K562 (cell line): ENCODE data around the gene PRDX3. TPM values are rescaled to one million over a fixed set of nuclear protein-coding genes. Genes with fewer than 3 reads are reported as not detected.

Experiments
- ATAC-seq: fragments of 200-7000 bp; cut with Tn5 transposase; 3 replicates; pipeline ENCODE4 v1.9.1; 2020; ENCODE audit warnings: moderate library complexity
- BruUV-seq: library from RNA; stranded (reverse); fragments of 400-500 nt; replicated peaks from 2 replicates; lab custom pipeline; 2021; lab: Mats Ljungman, UMichigan
- CTCF ChIA-PET: fragments of 300-600 bp; formaldehyde crosslinking; extraction: SDS; loops from one replicate; lab custom pipeline; 2021; ENCODE audit warnings: low intra/inter-chr PET ratio; lab: Yijun Ruan, JAX
- POLR2A ChIA-PET: fragments of 300-600, 350-650 bp; sonication (Branson Sonifier 250); formaldehyde crosslinking; extraction: SDS; loops from one replicate; lab custom pipeline; 2021; ENCODE audit warnings: antibody characterized with exemption, inconsistent platforms; lab: Yijun Ruan, JAX
- DNase-seq, 4 experiments: peaks; one replicate each; pipeline versions ENCODE4 v3.0.0 to v3.0.0-alpha.2; 2011 to 2018; ENCODE audit warnings: low spot score in 3 of 4, mixed read lengths in 3 of 4; ENCODE audit errors: extremely low read depth in 1 of 4
- FAIRE-seq: peaks from 2 replicates; lab custom pipeline; 2011; peaks lifted over from hg19 to GRCh38; lab: Jason Lieb, UNC
- H2AFZ ChIP-seq: 2 replicates; pipeline ENCODE4 v1.6.0; 2011; ENCODE audit warnings: low read depth, low read length, control low read depth, inconsistent platforms
- H3K27ac ChIP-seq: fragments of 200-600 bp; 3 replicates; pipeline ENCODE4 v1.8.0; 2011; ENCODE audit warnings: low read depth, mild to moderate bottlenecking, control low read depth, inconsistent platforms, low read length, moderate library complexity, mixed read lengths; ENCODE audit errors: extremely low read depth
- H3K27me3 ChIP-seq, 2 experiments: fragments of 300-600 bp in 1 of 2; 2 replicates in 1 of 2; 3 replicates in 1 of 2; pipeline versions ENCODE4 v1.6.0 to v1.8.0; 2011; ENCODE audit warnings: inconsistent platforms in 2 of 2, low read length in 2 of 2, mild to moderate bottlenecking in 1 of 2, mixed read lengths in 1 of 2, moderate library complexity in 1 of 2; ENCODE audit not compliant: control insufficient read depth in 2 of 2, insufficient read depth in 2 of 2
- H3K36me3 ChIP-seq: fragments of 300-600 bp; 3 replicates; pipeline ENCODE4 v1.8.0; 2011; ENCODE audit warnings: mild to moderate bottlenecking, low read length, inconsistent platforms; ENCODE audit not compliant: control insufficient read depth, insufficient read depth
- H3K4me1 ChIP-seq, 2 experiments: fragments of 200-600 bp in 1 of 2; replicated peaks in 1 of 2; 2 replicates in 1 of 2; 3 replicates in 1 of 2; pipeline versions ENCODE4 v1.5.1 to v1.8.0; 2011; ENCODE audit warnings: inconsistent platforms in 2 of 2, low read length in 2 of 2, mild to moderate bottlenecking in 1 of 2, mixed read lengths in 1 of 2, moderate library complexity in 1 of 2; ENCODE audit not compliant: control insufficient read depth in 2 of 2, insufficient read depth in 2 of 2
- H3K4me2 ChIP-seq: 2 replicates; pipeline ENCODE4 v1.6.1; 2011; ENCODE audit warnings: low read length, control low read depth, inconsistent platforms, mixed read lengths; ENCODE audit not compliant: insufficient read depth
- H3K4me3 ChIP-seq: fragments of 200-600 bp; sonication (generic), shearing (Covaris generic); 2 replicates; pipeline ENCODE4 v1.5.1; 2016; ENCODE audit warnings: control low read depth, inconsistent platforms
- H3K79me2 ChIP-seq: fragments of 200-600 bp; 3 replicates; pipeline ENCODE4 v1.8.0; 2011; ENCODE audit warnings: low read length, inconsistent platforms; ENCODE audit not compliant: control insufficient read depth, insufficient read depth
- H3K9ac ChIP-seq, 2 experiments: 2 replicates each; pipeline versions ENCODE4 v1.6.0 to v1.6.1; 2011; ENCODE audit warnings: low read depth in 2 of 2, low read length in 2 of 2, control low read depth in 1 of 2, inconsistent platforms in 1 of 2, mild to moderate bottlenecking in 1 of 2, mixed read lengths in 1 of 2; ENCODE audit not compliant: insufficient read depth in 1 of 2
- H3K9me1 ChIP-seq: one replicate; pipeline ENCODE4 v1.6.0; 2011; ENCODE audit warnings: inconsistent platforms, mild to moderate bottlenecking, low read length, moderate library complexity; ENCODE audit not compliant: control insufficient read depth, insufficient read depth
- H3K9me3 ChIP-seq: replicated peaks from 2 replicates; pipeline ENCODE4 v1.5.1; 2011; ENCODE audit warnings: low read depth, low read length, inconsistent platforms; ENCODE audit not compliant: control insufficient read depth, insufficient read depth
- H4K20me1 ChIP-seq: replicated peaks from 2 replicates; pipeline ENCODE4 v1.6.1; 2011; ENCODE audit warnings: low read length, inconsistent platforms, mixed read lengths; ENCODE audit not compliant: control insufficient read depth, insufficient read depth
- HDAC1 ChIP-seq, 2 experiments: fragments of 450-650 bp; IDR thresholded peaks; 2 replicates each; pipeline ENCODE4 v1.6.1; 2016 to 2017; ENCODE audit warnings: inconsistent platforms in 1 of 2, mild to moderate bottlenecking in 1 of 2, moderate library complexity in 1 of 2
- MEIS2 ChIP-seq: fragments of 450-650 bp; IDR thresholded peaks from 2 replicates; pipeline ENCODE4 v1.6.1; 2014; ENCODE audit warnings: mild to moderate bottlenecking; ENCODE audit not compliant: partially characterized antibody
- RCOR1 ChIP-seq, 2 experiments: IDR thresholded peaks; 2 replicates each; pipeline ENCODE4 v1.6.1; 2012; ENCODE audit warnings: low read depth in 2 of 2, low read length in 2 of 2, borderline replicate concordance in 1 of 2, improper control_type of control experiment in 1 of 2
- WGBS: fragments of 100-300 bp; shearing (Covaris generic); methylation state at CpG from one replicate; pipeline ENCODE4 v1.1.6; 2016; ENCODE audit warnings: low coverage, mixed read lengths; ENCODE audit not compliant: insufficient coverage; ENCODE audit errors: missing lambda C conversion rate; 5-methylcytosine and 5-hydroxymethylcytosine counted together
- in situ Hi-C: fragments of 300-500 bp; cut with MboI; formaldehyde crosslinking; loops from 4 replicates; pipeline ENCODE4 v1.15.0; 2018; ENCODE audit warnings: inconsistent platforms, mixed read lengths
- intact Hi-C: fragments of 100-400 bp; cut with micrococcal nuclease; formaldehyde crosslinking; loops from 2 replicates; pipeline ENCODE4 v1.14.2; 2022
- polyA plus RNA-seq, 8 experiments: library from polyadenylated mRNA; depleted of rRNA in 4 of 8; stranded (reverse) in 5 of 8; unstranded in 3 of 8; fragments of >200 nt; fragmentation: Nextera tagmentation in 2 of 8; fragmentation: Illumina TruSeq in 1 of 8; extraction: Ambion mirVana in 2 of 8; extraction: Trizol in 1 of 8; gene quantifications; 2 replicates each; pipeline versions ENCODE4 v1.2.1 to v1.2.3, GENCODE V29; 2011 to 2014; ENCODE audit warnings: inconsistent platforms in 1 of 8, missing spikeins in 1 of 8
- total RNA-seq, 7 experiments: library from RNA; depleted of rRNA in 6 of 7; stranded (reverse); fragments of >200 nt in 6 of 7; fragmentation: Illumina TruSeq in 2 of 7; extraction: Trizol in 2 of 7; gene quantifications; 2 replicates each; pipeline versions ENCODE4 v1.2.1 to v1.2.3, GENCODE V29; 2011 to 2021; ENCODE audit warnings: low replicate concordance in 1 of 7
- TF ChIP-seq, protein P1 (sequence below): sonication (generic); formaldehyde crosslinking; IDR thresholded peaks from 2 replicates; pipeline ENCODE4 v1.8.0; 2022; ENCODE audit warnings: mild to moderate bottlenecking, low read depth, missing genetic modification reagents

The PRDX3 gene
- total and polyA plus RNA-seq, 9 of the 15 experiments (the other 6 are each of a cell fraction or from before 2014, with no cell fraction given): 122 to 994 (median 173) TPM

DNA sequence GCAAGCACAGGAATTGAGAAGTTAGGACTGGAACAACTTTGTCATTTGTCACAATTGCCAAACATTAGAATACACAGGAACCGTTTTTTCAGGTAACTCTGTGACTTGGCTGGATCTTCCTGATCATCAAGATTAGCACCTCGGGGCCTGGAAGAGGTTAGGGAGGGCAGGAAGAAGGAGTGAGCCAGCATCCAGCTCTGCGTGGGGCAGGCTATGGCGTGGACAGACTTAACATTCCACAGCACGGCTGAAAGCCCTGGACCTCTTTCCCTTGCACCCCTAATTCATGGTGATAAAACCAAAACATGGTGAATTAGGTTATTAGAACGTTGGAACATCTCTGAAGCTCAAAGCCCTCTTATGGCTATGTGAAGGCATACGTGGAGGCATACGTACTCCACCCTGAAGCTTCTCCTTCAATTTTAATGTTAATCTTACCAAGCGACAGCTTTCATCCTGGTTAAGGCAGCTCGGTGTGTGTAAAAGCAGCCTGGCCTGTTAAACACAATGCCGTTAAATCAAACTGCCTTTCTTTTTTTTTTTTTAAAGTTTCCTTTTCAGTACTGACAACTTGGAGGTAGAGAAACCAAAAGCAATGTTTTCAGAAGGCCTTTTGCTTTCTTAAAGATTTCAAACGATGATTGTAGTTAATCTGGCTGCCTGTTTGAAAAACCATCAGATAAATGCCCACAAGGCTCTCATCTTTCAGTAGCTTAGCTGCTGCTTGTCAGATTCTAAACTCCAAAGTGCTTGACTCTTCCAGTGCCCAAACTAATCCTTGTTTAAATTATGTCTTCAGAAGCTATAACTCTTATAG is 33.2 kb upstream of the PRDX3 start:
- no peaks in the 10 kb centered on the region for H4K20me1 ChIP-seq
- FAIRE-seq: no peak
- POLR2A ChIA-PET: interaction anchor here (0.6 to 0.7 kb wide), 2 partner anchors 153 to 214 kb away, joined by 3 to 4 read pairs; no protein-coding TSS in a partner anchor
- intact Hi-C loops: no loop called here
- H3K4me2 ChIP-seq: no peak overlapping the region
- no peaks in the 10 kb centered on the region for H3K79me2 ChIP-seq
- no peak overlapping the region for H3K4me3 ChIP-seq
- BruUV-seq: no TSS peak
- TF ChIP-seq RCOR1 (IDR thresholded peaks at IDR 0.05; ENCODE audit: borderline replicate concordance in 1 of 2, low read depth in 2 of 2, low read length in 2 of 2) (0 out of 4 replicates have a peak, but pooled peaks of 1 of the 2 experiments have one; percentile 13), MEIS2 (peak; percentile 26), HDAC1 (IDR thresholded peaks at IDR 0.05) (no peak)
- TF ChIP-seq, protein P1, sequence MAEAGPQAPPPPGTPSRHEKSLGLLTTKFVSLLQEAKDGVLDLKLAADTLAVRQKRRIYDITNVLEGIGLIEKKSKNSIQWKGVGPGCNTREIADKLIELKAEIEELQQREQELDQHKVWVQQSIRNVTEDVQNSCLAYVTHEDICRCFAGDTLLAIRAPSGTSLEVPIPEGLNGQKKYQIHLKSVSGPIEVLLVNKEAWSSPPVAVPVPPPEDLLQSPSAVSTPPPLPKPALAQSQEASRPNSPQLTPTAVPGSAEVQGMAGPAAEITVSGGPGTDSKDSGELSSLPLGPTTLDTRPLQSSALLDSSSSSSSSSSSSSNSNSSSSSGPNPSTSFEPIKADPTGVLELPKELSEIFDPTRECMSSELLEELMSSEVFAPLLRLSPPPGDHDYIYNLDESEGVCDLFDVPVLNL (CRISPR knock-in tag): no peak
- TF ChIP-seq, all 486 proteins: peak for 2
- no peak overlapping the region for H3K27ac ChIP-seq
- H3K36me3 ChIP-seq: no peaks in the 10 kb centered on the region
- no peaks in the 10 kb centered on the region for H3K9me3 ChIP-seq
- H3K9me1 ChIP-seq: no peaks in the 10 kb centered on the region
- no peak overlapping the region for H2AFZ ChIP-seq
- CTCF ChIA-PET: no interaction called here
- DNase-seq: no peak
- in situ Hi-C loops: no loop called here
- ATAC-seq: no peak
- peaks cover 8 to 13% of the 10 kb centered on the region in 2 experiments for H3K4me1 ChIP-seq
- 12% methylated on average over 12 of the region's 12 CpGs for WGBS
- H3K9ac ChIP-seq: peak overlapping the region in 1 of 2 experiments; percentile 62; a peak in 1 of 4 replicates
- H3K27me3 ChIP-seq: no peaks in the 10 kb centered on the region
